ENCODE data around the gene ZDHHC1.

Gene ZDHHC1

GRCh38 chr16:67409631-67410030 lies 6.6 kb downstream of the ZDHHC1 start:
- no peak for DNase-seq (ENCODE audit: low read depth)

- no peak for DNase-seq (ENCODE audit: low read depth)
Observed at GRCh38 chr16:67407788-67408452, 8.4 kb downstream of the ZDHHC1 start.

DNA sequence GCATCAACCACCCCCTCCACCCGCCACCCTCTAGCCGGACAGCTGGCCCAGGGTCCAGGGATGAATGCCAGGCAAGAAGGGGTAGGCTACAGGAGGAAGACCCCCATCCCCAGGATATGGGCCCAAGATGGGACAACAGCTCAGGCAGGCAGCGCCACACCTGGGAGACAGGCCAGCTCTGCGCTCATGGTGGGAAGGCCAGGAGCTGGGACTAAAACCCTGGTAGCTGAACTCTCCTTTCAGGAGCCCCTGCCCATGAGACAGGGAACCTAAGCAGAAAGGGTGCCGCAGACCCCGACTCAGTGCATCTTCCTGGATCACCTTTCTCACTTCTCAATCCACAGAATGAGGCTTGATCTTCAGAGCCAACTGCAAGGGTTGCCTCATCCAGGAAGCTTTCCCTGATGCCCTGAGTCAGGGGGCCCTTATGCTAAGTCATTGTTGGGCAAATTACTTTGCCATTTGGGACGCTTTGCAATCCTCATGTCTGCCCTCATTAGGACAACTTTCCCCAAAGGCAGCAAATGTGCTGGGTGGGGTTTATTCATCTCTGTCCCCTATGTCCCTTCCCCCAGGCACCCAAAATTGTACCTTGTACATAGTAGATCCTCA lies 9.0 kb downstream of the ZDHHC1 start:
- no peak for DNase-seq (ENCODE audit: low read depth)

GRCh38 chr16:67406111-67406971 lies 9.9 kb downstream of the ZDHHC1 start:
- no peak for DNase-seq (ENCODE audit: low read depth)

DNA sequence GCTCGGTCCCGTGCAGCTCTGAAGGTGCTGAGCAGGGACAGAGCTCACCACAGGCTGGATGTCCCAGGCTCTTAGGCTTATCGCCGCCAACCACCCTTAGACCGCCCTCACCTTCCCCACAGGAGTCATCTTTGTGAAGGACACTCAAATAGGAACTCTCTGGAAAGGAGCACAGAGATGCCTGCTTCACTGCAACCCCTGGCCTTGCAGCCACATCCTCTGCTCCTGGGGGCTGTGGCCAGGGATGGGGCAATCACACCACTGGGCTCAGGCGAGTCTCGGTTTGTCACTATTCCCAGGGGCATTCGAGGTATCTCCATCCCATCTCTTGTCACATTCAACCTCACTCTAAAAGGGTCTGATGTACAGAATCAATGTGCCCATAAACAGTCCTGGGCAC lies 10.9 kb downstream of the ZDHHC1 start:
- DNase-seq (ENCODE audit: low read depth), result no peak

GRCh38 chr16:67404740-67405226 lies 11.5 kb downstream of the ZDHHC1 start:
- no peak for DNase-seq (ENCODE audit: low read depth)

GRCh38 chr16:67403976-67404555 lies 12.2 kb downstream of the ZDHHC1 start:
- no peak for DNase-seq (ENCODE audit: low read depth)

DNA sequence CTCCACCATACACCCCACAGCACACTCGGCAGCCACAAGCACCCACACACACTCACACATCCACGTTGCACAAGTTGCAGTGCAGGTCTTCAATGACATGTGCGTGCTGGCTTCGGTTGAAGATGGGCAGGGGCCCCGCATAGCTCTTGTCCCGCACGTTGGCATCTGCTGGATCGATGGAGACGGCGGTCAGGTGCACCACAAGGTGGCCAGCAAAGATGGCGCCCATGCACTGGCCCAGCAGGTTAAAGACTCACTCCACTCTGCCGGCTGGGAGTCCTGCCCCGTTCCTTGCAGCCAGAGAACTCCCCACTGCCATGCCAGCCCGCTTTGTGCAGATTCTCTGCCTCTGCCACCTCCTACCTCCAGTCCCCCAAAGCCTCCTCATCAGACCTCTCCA lies 15.4 kb downstream of the ZDHHC1 start:
- no peak for DNase-seq (ENCODE audit: low read depth)

DNA sequence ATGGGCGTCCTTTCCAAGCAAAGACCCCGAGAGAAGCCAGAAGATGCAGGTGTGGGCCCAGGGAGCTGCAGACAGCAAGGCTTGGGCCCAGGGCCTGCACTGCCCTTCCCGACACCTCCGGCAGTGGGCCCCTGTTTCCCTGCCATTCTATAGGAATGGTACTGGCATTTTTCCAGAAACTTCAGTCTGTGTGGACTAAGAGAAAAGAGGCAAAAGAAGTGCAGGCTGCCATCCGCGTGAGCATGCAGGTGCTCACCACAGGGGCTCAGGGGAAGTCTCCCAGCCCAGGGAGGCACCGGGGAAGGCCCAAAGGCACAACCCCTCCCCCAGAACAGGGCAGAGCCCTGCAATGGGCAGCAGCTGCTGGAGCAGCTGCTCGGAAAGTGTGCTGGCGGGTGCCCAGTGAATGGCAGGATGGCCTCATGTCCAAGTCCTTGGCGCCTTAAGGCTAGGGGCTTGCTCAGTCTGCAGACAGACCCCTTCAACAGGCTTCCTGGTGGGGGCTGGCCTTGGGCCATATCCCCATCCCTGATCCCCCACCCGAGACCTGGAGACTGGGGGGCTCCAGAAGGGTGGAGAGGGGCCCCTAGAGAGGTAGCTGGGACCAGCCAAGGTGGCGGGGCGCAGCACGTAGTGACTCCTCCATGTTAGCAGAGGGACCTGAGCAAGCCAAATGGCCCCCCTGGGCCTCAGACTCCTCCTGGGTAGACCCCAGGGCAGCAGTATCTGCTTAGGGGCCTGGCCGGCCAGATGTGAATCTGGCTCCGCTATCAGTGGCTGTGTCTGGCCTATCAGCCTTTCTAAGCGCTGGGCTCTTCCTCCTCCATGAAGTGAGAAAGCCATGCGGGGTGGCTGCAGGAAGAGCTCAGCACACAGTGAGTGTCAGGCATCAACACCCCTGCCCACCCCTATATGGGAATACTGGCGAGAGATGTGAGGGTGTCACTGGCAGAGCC lies 16.2 kb downstream of the ZDHHC1 start:
- DNase-seq (ENCODE audit: low read depth), result no peak

- DNase-seq (ENCODE audit: low read depth), result no peak
Observed at GRCh38 chr16:67399218-67399733, 17.0 kb downstream of the ZDHHC1 start.

- no peak for DNase-seq (ENCODE audit: low read depth)
Observed at GRCh38 chr16:67398546-67399217, 17.6 kb downstream of the ZDHHC1 start.

- DNase-seq (ENCODE audit: low read depth), result no peak
Observed at GRCh38 chr16:67397812-67398545, 18.3 kb downstream of the ZDHHC1 start.

GRCh38 chr16:67397036-67397801 lies 19.1 kb downstream of the ZDHHC1 start:
- DNase-seq (ENCODE audit: low read depth), result no peak

GRCh38 chr16:67396159-67397035 lies 19.9 kb downstream of the ZDHHC1 start:
- no peak for DNase-seq (ENCODE audit: low read depth)

- no peak for DNase-seq (ENCODE audit: low read depth)
Observed at GRCh38 chr16:67395458-67396158, 20.7 kb downstream of the ZDHHC1 start.

DNA sequence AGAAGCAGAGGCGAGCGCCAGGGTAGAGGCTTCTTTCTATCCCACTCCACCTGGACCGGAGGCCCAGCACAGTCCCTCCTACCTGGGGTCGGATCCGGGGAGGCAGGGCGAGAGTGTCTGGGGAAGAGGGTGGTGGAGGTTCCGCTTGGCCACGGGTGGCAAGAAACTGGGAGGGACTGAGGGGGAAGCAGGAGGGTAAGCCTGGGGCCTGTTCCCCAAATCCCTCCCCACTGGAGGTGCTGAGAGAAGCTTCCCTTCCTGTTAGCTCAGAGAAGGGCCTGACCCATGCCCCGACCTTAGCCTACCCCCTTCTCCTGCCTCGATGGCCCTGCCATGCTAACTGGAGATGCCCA lies 21.2 kb downstream of the ZDHHC1 start:
- no peak for DNase-seq (ENCODE audit: low read depth)

Data from stimulated activated CD8-positive, alpha-beta memory T cell treated with anti-CD3 and anti-CD28 coated beads, Interleukin-7, amount 100 ng/mL, for 24 hours (primary cell).